Measurements from ENCODE around the gene ATG101. TPM values are rescaled to one million over a fixed set of nuclear protein-coding genes. Genes with fewer than 3 reads are reported as not detected.

The ATG101 gene
- total and polyA plus RNA-seq, 2 of the 8 experiments (the other 6 are each of a cell fraction or from before 2014, with no cell fraction given), result 49.8 to 55.9 TPM

DNA sequence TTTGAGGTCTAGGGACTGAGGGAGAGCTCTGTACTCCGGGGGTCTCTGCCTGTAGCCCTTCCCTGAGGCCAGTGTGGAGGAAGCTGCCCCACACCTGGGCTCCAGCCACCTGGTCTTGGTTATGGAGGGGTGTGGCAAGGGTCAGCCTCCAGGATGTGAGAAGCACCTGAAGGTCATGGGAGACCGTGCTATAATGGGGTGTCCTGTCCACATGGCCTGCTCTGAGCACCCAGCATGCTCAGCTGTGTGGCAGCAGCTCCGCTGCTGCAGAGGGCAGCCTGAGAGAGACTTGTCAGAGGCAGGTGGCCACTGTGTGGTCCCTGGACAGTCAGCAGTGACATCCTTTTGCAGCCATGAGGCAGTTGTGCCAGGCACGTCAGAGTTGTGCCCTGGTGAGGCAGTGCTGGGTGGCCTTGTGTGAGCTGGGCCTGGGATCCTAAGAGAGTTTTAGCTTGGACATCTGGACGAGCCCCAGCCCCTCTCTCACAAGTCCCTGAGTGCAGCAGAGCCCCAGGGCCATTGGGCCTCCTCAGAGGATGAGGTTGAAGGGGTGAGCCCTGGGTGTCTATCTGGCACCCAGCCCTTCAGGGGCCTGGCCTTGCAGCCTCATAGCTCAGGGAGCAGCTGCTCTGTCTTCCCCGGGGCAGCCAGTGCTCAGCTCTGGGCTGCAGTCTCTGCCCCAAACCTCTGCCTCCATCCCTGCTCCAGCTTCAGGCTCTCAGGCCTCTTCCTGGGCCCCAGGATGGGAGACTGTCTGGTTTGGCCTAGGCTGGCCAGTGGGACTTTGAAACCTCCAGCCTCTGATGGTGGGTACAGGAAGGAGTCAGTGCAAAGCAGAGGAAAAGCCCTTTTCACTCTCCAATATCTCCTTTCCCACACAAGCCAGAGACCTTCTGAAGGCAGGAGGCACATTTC is 7.4 kb upstream of the ATG101 start (continued):
- TF ChIP-seq EZH2 (IDR thresholded peaks at IDR 0.05; ENCODE audit: low read depth, low read length, severe bottlenecking) (no peak), TAF7 (optimal IDR thresholded peaks at IDR 0.05; ENCODE audit: borderline replicate concordance, low read depth, low read length) (no peak), CEBPB (IDR thresholded peaks at IDR 0.05; ENCODE audit: low read depth, low read length) (no peak), RNF2 (IDR thresholded peaks at IDR 0.05; ENCODE audit: borderline replicate concordance, low read depth, low read length, missing control alignments, poor library complexity, severe bottlenecking) (no peak), HDAC2 (IDR thresholded peaks at IDR 0.05; ENCODE audit: borderline replicate concordance in 1 of 2, low read depth in 2 of 2, low read length in 2 of 2) (no peak), POLR2A (IDR thresholded peaks at IDR 0.05; ENCODE audit: control extremely low read depth in 1 of 2, low read depth in 2 of 2, low read length in 2 of 2) (no peak)

Measured in H1 (cell line).